Astrocyte of the spinal cord (primary cell): ENCODE data around the gene HOXA10.

Experiments used
- DNase-seq: peaks from one replicate; pipeline ENCODE4 v3.0.0; 2011; ENCODE audit warnings: low read depth, low spot score
- H3K4me3 ChIP-seq: 2 replicates; pipeline ENCODE4 v1.5.1; 2011; ENCODE audit warnings: low read depth, mild to moderate bottlenecking, low read length, moderate library complexity
- in situ Hi-C: cut with HindIII; loops from 2 replicates; pipeline ENCODE4 v1.10.0; 2017; ENCODE audit warnings: low sequenced_read_pairs
- TF ChIP-seq, protein P1 (sequence below): IDR thresholded peaks from 2 replicates; pipeline ENCODE4 v1.5.1; 2012; ENCODE audit warnings: low read depth, mild to moderate bottlenecking, low read length, inconsistent platforms

Gene HOXA10

DNA sequence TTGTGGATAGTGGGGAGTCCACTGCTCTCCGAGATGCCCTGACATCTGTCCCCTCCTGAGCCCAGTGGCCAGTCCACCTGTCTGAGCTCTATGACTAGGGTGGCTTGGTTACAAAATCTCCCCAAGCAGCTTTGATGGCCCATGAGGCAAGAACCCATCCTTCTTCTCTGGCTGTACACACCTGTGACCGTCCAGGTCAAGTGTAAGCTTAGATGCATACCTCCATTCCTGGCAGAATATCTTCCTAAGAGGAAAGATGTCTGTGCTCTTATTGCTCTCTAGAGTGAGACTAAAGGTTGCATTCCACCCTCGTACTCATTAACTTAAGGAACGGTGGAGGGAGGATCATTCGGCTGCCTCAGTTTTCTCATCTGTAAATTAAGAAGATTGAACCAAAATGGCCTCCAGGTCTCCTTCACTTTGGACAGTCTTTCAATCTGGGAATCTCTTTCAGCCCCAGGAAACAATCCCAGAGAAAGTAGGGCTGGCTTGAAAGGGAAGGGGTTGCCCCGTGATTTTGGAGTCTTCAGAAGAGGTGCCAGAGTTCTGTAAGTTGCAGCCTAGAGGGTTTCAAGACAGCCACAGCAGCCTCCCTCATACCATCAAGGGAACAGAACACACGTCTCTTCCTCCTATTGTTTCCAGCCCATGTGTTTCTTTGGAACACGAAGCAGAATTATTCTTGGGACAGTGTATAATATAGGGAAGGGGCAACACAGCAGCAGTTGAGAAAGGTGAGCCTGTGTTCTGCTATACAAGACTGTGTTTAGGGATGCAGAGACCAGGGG is 49.0 kb downstream of the HOXA10 start:
- in situ Hi-C loops, result loop anchor here (10.0 kb wide), 1 partner anchor 270 kb away; no protein-coding TSS in a partner anchor
- H3K4me3 ChIP-seq, result no peak overlapping the region
- DNase-seq, result no peak
- TF ChIP-seq, protein P1, sequence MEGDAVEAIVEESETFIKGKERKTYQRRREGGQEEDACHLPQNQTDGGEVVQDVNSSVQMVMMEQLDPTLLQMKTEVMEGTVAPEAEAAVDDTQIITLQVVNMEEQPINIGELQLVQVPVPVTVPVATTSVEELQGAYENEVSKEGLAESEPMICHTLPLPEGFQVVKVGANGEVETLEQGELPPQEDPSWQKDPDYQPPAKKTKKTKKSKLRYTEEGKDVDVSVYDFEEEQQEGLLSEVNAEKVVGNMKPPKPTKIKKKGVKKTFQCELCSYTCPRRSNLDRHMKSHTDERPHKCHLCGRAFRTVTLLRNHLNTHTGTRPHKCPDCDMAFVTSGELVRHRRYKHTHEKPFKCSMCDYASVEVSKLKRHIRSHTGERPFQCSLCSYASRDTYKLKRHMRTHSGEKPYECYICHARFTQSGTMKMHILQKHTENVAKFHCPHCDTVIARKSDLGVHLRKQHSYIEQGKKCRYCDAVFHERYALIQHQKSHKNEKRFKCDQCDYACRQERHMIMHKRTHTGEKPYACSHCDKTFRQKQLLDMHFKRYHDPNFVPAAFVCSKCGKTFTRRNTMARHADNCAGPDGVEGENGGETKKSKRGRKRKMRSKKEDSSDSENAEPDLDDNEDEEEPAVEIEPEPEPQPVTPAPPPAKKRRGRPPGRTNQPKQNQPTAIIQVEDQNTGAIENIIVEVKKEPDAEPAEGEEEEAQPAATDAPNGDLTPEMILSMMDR, result no peak

DNA sequence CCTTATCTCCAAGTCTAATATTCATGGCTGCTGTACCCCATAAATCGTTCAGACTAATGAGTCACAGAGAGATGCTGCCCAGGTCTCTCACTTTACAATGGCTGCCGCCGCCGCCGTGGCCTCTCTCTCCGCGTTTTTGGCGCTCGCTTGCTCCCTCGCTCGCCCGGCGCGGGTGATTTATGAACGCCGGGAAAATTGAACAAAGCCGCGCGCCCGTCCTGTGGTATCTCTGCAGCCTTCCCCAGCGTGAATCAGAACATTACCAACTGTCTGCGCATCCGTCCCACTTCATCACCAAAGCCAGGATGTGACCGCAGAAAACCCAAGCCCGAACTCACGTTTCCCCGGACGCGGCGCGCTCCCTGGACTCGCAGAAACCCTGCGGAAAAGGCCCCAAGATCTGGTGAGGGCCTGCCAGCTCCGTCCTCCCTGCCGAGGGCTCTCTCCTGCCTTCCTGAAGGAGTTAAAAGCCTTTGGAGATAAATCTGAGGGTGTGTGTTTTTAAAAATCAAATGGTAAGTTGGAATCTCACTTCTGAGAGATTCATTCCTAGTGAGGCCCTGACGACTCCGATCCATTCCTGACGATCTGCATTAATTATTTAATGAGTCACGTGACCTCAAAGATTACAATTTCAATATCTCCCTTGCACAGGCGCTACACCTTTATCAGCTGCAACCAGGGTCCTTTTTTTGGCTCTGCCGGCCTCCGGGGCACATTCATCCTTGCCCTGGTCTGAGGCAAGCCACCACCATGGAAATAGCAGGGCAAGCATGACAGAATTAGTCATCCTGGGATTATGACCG is 49.8 kb downstream of the HOXA10 start:
- peak; percentile 99 for DNase-seq
- TF ChIP-seq, protein P1, result no peak
- H3K4me3 ChIP-seq, result peak overlapping the region; percentile 64
- in situ Hi-C loops, result loop anchor here (10.0 kb wide), 1 partner anchor 269 kb away; no protein-coding TSS in a partner anchor

DNA sequence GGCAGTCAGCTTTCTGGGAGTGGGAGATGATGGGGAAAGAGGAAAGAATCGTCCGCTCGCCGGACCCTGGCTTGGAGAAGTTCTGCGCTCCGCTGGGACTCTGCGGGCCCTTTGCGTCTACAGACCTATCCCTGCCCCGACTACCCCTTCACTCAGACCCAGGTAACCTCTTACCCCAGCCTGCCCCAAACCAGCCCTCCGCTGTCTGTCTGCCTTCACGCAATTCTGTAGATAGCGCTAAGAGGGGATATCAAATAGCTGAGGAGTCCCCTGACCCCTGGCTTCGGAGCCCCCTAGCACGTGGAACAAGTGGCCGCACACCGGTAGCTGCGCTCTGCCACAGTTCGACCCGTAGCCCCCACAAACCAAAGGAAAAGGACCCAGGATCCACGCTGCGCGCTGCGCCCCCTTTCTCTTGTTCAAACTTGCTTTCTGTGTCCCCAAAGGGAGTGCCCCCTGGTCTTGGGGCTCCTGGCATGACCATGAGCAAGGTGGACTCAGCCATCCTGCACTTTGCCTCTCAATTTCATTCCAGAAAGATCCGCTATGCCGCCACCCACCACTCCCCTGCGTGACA is 50.6 kb downstream of the HOXA10 start:
- H3K4me3 ChIP-seq, result peak overlapping the region; percentile 64
- DNase-seq, result no peak
- TF ChIP-seq, protein P1, result no peak
- in situ Hi-C loops, result loop anchor here (10.0 kb wide), 1 partner anchor 269 kb away; no protein-coding TSS in a partner anchor

DNA sequence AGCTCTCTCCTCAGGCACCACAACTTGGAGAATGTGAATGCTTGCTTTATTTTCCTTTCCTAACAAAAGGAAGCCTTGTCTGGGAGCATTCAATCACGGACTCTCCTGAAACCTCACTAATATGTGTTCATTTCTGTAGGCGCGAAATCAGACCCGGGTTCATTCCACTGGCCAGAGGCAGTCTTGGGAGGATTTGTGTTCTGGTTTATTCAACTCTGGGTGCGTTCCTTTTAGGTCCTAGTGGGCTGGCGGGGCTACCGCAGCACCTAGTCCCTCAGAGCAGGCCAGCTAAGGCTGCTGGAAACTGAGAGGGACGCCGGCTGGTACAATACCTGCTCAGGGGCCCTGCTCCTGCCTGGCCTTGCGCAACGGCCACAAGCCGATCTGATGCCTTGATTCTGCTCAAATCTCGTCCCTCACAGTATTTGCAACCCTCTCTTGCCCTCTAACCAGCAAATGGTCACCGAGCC is 51.1 kb downstream of the HOXA10 start:
- in situ Hi-C loops, result loop anchor here (10.0 kb wide), 1 partner anchor 268 kb away; no protein-coding TSS in a partner anchor
- H3K4me3 ChIP-seq, result peak overlapping the region; percentile 64
- DNase-seq, result peak; percentile 77
- TF ChIP-seq, protein P1, result no peak

DNA sequence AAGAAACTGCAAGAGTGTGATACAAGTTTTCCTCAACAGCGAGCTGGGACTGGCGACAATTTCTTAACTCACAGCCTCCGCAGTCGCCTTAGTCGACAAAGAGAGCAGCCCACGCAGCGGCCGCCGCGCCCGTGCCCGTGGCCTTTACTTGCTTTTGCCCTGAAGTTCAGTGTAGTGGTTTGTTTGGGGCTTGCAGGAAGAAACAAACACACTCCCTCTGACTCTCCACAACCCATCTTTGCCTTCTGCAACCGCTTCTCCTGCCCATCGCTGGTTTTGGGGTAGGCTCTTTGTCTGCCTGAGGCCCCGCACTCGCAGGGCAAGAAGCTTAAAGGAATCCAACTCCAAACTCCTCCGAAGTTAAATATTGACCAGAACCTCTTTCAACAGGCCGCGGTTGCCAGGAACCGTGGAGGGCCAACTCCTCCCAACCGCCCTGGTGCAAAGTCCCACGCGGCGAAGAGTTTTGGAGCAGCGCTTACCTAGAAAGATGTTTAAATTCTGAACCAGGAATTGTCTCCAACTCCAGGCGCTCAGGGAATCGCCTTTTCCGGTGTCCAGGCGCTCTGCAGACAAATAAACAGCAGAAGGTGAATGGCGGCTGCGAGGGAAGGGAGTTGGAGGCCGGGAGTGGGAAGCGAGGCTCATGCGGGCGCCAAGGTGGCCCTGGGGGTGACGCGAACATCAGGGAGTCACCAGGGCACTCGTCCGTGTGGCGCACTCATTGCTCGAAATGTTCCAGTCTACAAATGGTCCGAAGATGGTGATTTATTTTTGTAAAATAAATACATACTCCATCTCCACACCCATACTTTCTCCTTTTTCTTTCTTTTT is 51.8 kb downstream of the HOXA10 start:
- H3K4me3 ChIP-seq, result peak overlapping the region; percentile 64
- no peak for DNase-seq
- in situ Hi-C loops, result loop anchor here (10.0 kb wide), 1 partner anchor 267 kb away; no protein-coding TSS in a partner anchor
- TF ChIP-seq, protein P1, result no peak

DNA sequence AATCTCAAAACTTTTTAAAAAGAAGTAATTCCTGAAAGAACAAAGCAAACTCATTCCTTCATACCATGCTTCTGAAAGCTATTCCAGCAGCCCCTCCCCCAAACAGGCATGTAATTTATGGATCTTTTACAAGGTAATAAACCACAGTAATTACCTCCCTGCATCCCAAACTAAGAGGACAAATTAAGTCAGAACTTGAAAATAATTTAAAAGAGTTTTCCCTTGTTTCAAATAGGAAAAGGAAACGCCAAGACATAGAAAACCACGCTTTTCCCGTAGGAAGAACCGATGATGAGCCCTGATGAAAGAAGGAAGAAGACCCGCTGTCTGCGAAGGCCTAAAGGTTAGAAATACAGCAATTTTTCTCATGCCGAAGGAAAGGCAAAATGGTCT is 52.4 kb downstream of the HOXA10 start:
- TF ChIP-seq, protein P1, result no peak
- DNase-seq, result no peak
- H3K4me3 ChIP-seq, result peak overlapping the region; percentile 64
- in situ Hi-C loops, result loop anchor here (10.0 kb wide), 1 partner anchor 267 kb away; no protein-coding TSS in a partner anchor
